Loucy (cell line): Measurements from ENCODE around the gene ZNF423.

Experiments used
- H2AFZ ChIP-seq: fragments of 200-600 bp; sonication (generic); 2 replicates; pipeline ENCODE4 v1.6.0; 2016; ENCODE audit warnings: antibody characterized with exemption, mild to moderate bottlenecking, low read length, moderate library complexity
- H3F3A ChIP-seq: fragments of 200-600 bp; 2 replicates; pipeline ENCODE4 v1.6.0; 2016; ENCODE audit warnings: antibody characterized with exemption, low read depth, mild to moderate bottlenecking
- H3K27me3 ChIP-seq: fragments of 200-600 bp; sonication (generic); 2 replicates; pipeline ENCODE4 v1.6.1; 2014; ENCODE audit warnings: low read length, mild to moderate bottlenecking; ENCODE audit not compliant: insufficient read depth, poor library complexity, severe bottlenecking
- H3K36me3 ChIP-seq: fragments of 200-600 bp; sonication (generic); 2 replicates; pipeline ENCODE4 v1.6.1; 2016; ENCODE audit warnings: low read length; ENCODE audit not compliant: insufficient read depth
- H3K4me1 ChIP-seq: fragments of 200-600 bp; sonication (generic); 2 replicates; pipeline ENCODE4 v1.5.1; 2014; ENCODE audit warnings: low read length, mild to moderate bottlenecking; ENCODE audit not compliant: insufficient read depth, poor library complexity, severe bottlenecking
- H3K4me2 ChIP-seq: fragments of 200-600 bp; sonication (generic); 2 replicates; pipeline ENCODE4 v1.6.0; 2014; ENCODE audit warnings: antibody characterized with exemption, low read length, low read depth, mild to moderate bottlenecking; ENCODE audit not compliant: poor library complexity, severe bottlenecking
- H3K4me3 ChIP-seq: fragments of 200-600 bp; sonication (generic); 2 replicates; pipeline ENCODE4 v1.5.1; 2014; ENCODE audit warnings: low read length, mild to moderate bottlenecking, mixed read lengths; ENCODE audit not compliant: poor library complexity, severe bottlenecking
- H3K79me2 ChIP-seq: fragments of 200-600 bp; sonication (generic); 2 replicates; pipeline ENCODE4 v1.6.1; 2014; ENCODE audit warnings: low read length; ENCODE audit not compliant: insufficient read depth
- H3K9ac ChIP-seq: fragments of 200-600 bp; sonication (generic); 2 replicates; pipeline ENCODE4 v1.6.0; 2014; ENCODE audit warnings: mild to moderate bottlenecking, low read depth, low read length, moderate library complexity; ENCODE audit not compliant: poor library complexity, severe bottlenecking
- H3K9me2 ChIP-seq: fragments of 200-600 bp; sonication (generic); replicated peaks from 2 replicates; pipeline ENCODE4 v1.6.1; 2016; ENCODE audit warnings: low read depth, low read length, mixed read lengths
- H3K9me3 ChIP-seq: fragments of 200-600 bp; sonication (generic); 2 replicates; pipeline ENCODE4 v1.6.1; 2014; ENCODE audit warnings: mild to moderate bottlenecking, antibody characterized with exemption, low read length, low read depth; ENCODE audit not compliant: insufficient read depth
- H4K20me1 ChIP-seq: fragments of 200-600 bp; sonication (generic); 2 replicates; pipeline ENCODE4 v1.6.0; 2014; ENCODE audit warnings: antibody characterized with exemption, low read length, mild to moderate bottlenecking; ENCODE audit not compliant: insufficient read depth, poor library complexity, severe bottlenecking
- CTCF ChIP-seq: fragments of 200-600 bp; sonication (generic); conservative IDR thresholded peaks from 2 replicates; pipeline ENCODE4 v1.5.1; 2014; ENCODE audit warnings: mild to moderate bottlenecking, antibody characterized with exemption, low read length
- EZH2phosphoT487 ChIP-seq: fragments of 200-600 bp; IDR thresholded peaks from 2 replicates; pipeline ENCODE4 v1.6.1; 2018; ENCODE audit warnings: antibody characterized with exemption, mild to moderate bottlenecking, moderate library complexity, borderline replicate concordance

Gene ZNF423

GRCh38 chr16:49472598-49472997 is 383.3 kb downstream of the ZNF423 start:
- H3K4me3 ChIP-seq: no peak overlapping the region
- H3K4me2 ChIP-seq: no peak overlapping the region
- H3F3A ChIP-seq: no peaks in the 10 kb centered on the region
- no peak overlapping the region for H2AFZ ChIP-seq
- H4K20me1 ChIP-seq: no peaks in the 10 kb centered on the region
- H3K9me2 ChIP-seq: no peaks in the 10 kb centered on the region
- no peaks in the 10 kb centered on the region for H3K4me1 ChIP-seq
- no peaks in the 10 kb centered on the region for H3K9me3 ChIP-seq
- no peak for TF ChIP-seq EZH2phosphoT487
- TF ChIP-seq CTCF: no peak
- H3K79me2 ChIP-seq: no peaks in the 10 kb centered on the region
- no peaks in the 10 kb centered on the region for H3K27me3 ChIP-seq
- no peaks in the 10 kb centered on the region for H3K36me3 ChIP-seq
- no peak overlapping the region for H3K9ac ChIP-seq

- no peaks in the 10 kb centered on the region for H3K9me2 ChIP-seq
- H3F3A ChIP-seq: no peaks in the 10 kb centered on the region
- H3K27me3 ChIP-seq: no peaks in the 10 kb centered on the region
These were observed 384.7 kb downstream of the ZNF423 start for GRCh38 chr16:49471038-49471727.

GRCh38 chr16:49470513-49470991 is 385.4 kb downstream of the ZNF423 start:
- Histone ChIP-seq H3K4me2 (no peak overlapping the region), H3K36me3 (no peaks in the 10 kb centered on the region), H4K20me1 (no peaks in the 10 kb centered on the region)

More at GRCh38 chr16:49471038-49471727, 384.7 kb downstream of the ZNF423 start:
- H3K79me2 ChIP-seq: no peaks in the 10 kb centered on the region
- no peak overlapping the region for H3K4me2 ChIP-seq
- H3K36me3 ChIP-seq: no peaks in the 10 kb centered on the region
- no peaks in the 10 kb centered on the region for H3K9me3 ChIP-seq
- H3K9ac ChIP-seq: no peak overlapping the region
- TF ChIP-seq CTCF (no peak), EZH2phosphoT487 (no peak)
- H2AFZ ChIP-seq: no peak overlapping the region
- no peak overlapping the region for H3K4me3 ChIP-seq
- peaks cover 6% of the 10 kb centered on the region for H3K4me1 ChIP-seq
- no peaks in the 10 kb centered on the region for H4K20me1 ChIP-seq

More at GRCh38 chr16:49470513-49470991, 385.4 kb downstream of the ZNF423 start:
- no peaks in the 10 kb centered on the region for H3K9me2 ChIP-seq
- no peaks in the 10 kb centered on the region for H3K9me3 ChIP-seq
- no peaks in the 10 kb centered on the region for H3K27me3 ChIP-seq
- no peaks in the 10 kb centered on the region for H3F3A ChIP-seq
- no peak overlapping the region for H3K4me3 ChIP-seq
- no peaks in the 10 kb centered on the region for H3K79me2 ChIP-seq
- no peak overlapping the region for H2AFZ ChIP-seq
- H3K4me1 ChIP-seq: peaks cover 8% of the 10 kb centered on the region
- H3K9ac ChIP-seq: no peak overlapping the region
- TF ChIP-seq EZH2phosphoT487 (no peak), CTCF (no peak)
